CD14-positive monocyte (primary cell): ENCODE data around the gene COL25A1. TPM values are rescaled to one million over a fixed set of nuclear protein-coding genes. Genes with fewer than 3 reads are reported as not detected.

Experiments
- DNase-seq, 3 donors: peaks; one replicate each; pipeline ENCODE4 v3.0.0-alpha.2; 2011 to 2022
- H2AFZ ChIP-seq: 2 replicates; pipeline ENCODE4 v1.6.0; 2012; ENCODE audit warnings: mild to moderate bottlenecking, low read depth, low read length, inconsistent platforms; ENCODE audit not compliant: insufficient read depth, poor library complexity, severe bottlenecking
- H3K27ac ChIP-seq, 2 donors: 1 replicate in 1 of 2; 2 replicates in 1 of 2; pipeline ENCODE4 v1.5.1; 2012 to 2013; ENCODE audit warnings: low read length in 2 of 2, control low read depth in 1 of 2, inconsistent platforms in 1 of 2, low read depth in 1 of 2, mild to moderate bottlenecking in 1 of 2
- H3K27me3 ChIP-seq, 2 donors: one replicate each; pipeline versions ENCODE4 v1.6.0 to v1.6.1; 2011 to 2013; ENCODE audit warnings: low read length in 2 of 2; ENCODE audit not compliant: control insufficient read depth in 2 of 2, insufficient read depth in 2 of 2
- H3K36me3 ChIP-seq, 2 donors: replicated peaks in 1 of 2; 1 replicate in 1 of 2; 2 replicates in 1 of 2; pipeline versions ENCODE4 v1.5.1 to v1.6.1; 2012 to 2013; ENCODE audit warnings: low read length in 2 of 2, control low read depth in 1 of 2, inconsistent platforms in 1 of 2, mild to moderate bottlenecking in 1 of 2; ENCODE audit not compliant: insufficient read depth in 2 of 2, control insufficient read depth in 1 of 2
- H3K4me1 ChIP-seq, 2 donors: 1 replicate in 1 of 2; 2 replicates in 1 of 2; pipeline versions ENCODE4 v1.5.1 to v1.6.1; 2012 to 2013; ENCODE audit warnings: low read length in 2 of 2, control low read depth in 1 of 2, inconsistent platforms in 1 of 2, mild to moderate bottlenecking in 1 of 2, moderate library complexity in 1 of 2; ENCODE audit not compliant: insufficient read depth in 2 of 2, control insufficient read depth in 1 of 2
- H3K4me2 ChIP-seq: replicated peaks from 2 replicates; pipeline ENCODE3; 2012; ENCODE audit warnings: low read length, moderate library complexity, mild to moderate bottlenecking; ENCODE audit not compliant: poor library complexity, severe bottlenecking; ENCODE audit errors: extremely low read depth
- H3K4me3 ChIP-seq, 3 experiments: fragments of 200-600 bp in 1 of 3; sonication (generic) in 1 of 3; replicated peaks in 1 of 3; 1 replicate in 2 of 3; 2 replicates in 1 of 3; pipeline ENCODE4 v1.5.1; 2011 to 2013; ENCODE audit warnings: low read length in 3 of 3, mild to moderate bottlenecking in 3 of 3, control low read depth in 2 of 3, low read depth in 2 of 3, inconsistent platforms in 1 of 3, moderate library complexity in 1 of 3
- H3K79me2 ChIP-seq: 2 replicates; pipeline ENCODE4 v1.6.0; 2012; ENCODE audit warnings: mild to moderate bottlenecking, control low read depth, inconsistent platforms, low read length, moderate library complexity; ENCODE audit not compliant: insufficient read depth
- H3K9ac ChIP-seq: 2 replicates; pipeline ENCODE4 v1.6.0; 2017; ENCODE audit warnings: low read length, mild to moderate bottlenecking; ENCODE audit not compliant: insufficient read depth, poor library complexity, severe bottlenecking
- H3K9me3 ChIP-seq, 2 donors: replicated peaks in 1 of 2; 1 replicate in 1 of 2; 2 replicates in 1 of 2; pipeline versions ENCODE4 v1.5.1 to v1.6.1; 2012 to 2013; ENCODE audit warnings: low read length in 2 of 2, control low read depth in 1 of 2; ENCODE audit not compliant: control insufficient read depth in 1 of 2, insufficient read depth in 1 of 2
- H4K20me1 ChIP-seq: 2 replicates; pipeline ENCODE4 v1.6.0; 2012; ENCODE audit warnings: mild to moderate bottlenecking, low read length, control low read depth, moderate library complexity; ENCODE audit not compliant: insufficient read depth
- H3K27ac Mint-ChIP-seq, 7 donors: one replicate each; pipeline ENCODE4 v1.8.0; 2020; ENCODE audit warnings: mild to moderate bottlenecking in 7 of 7, mixed read lengths in 7 of 7, moderate library complexity in 6 of 7, inconsistent platforms in 2 of 7
- H3K27me3 Mint-ChIP-seq, 3 donors: one replicate each; pipeline ENCODE4 v1.8.0; 2021 to 2022; ENCODE audit warnings: low read depth in 3 of 3, mild to moderate bottlenecking in 3 of 3, mixed read lengths in 3 of 3, moderate library complexity in 3 of 3, inconsistent platforms in 1 of 3
- H3K36me3 Mint-ChIP-seq, 2 donors: one replicate each; pipeline ENCODE4 v1.8.0; 2020; ENCODE audit warnings: mixed read lengths in 2 of 2, inconsistent platforms in 1 of 2, mild to moderate bottlenecking in 1 of 2
- H3K4me1 Mint-ChIP-seq: one replicate; pipeline ENCODE4 v1.8.0; 2020; ENCODE audit warnings: mild to moderate bottlenecking, mixed read lengths
- H3K4me3 Mint-ChIP-seq, 2 donors: one replicate each; pipeline ENCODE4 v1.8.0; 2020; ENCODE audit warnings: mild to moderate bottlenecking in 2 of 2, mixed read lengths in 2 of 2, moderate library complexity in 1 of 2
- H3K9me3 Mint-ChIP-seq, 7 donors: one replicate each; pipeline ENCODE4 v1.8.0; 2020 to 2022; ENCODE audit warnings: mixed read lengths in 7 of 7, mild to moderate bottlenecking in 6 of 7, moderate library complexity in 6 of 7, inconsistent platforms in 2 of 7
- WGBS: methylation state at CpG from one replicate; pipeline ENCODE4 v1.1.5; 2013; ENCODE audit warnings: missing lambda C conversion rate; ENCODE audit not compliant: insufficient coverage; 5-methylcytosine and 5-hydroxymethylcytosine counted together
- intact Hi-C, 2 donors: fragments of 100-400 bp; cut with micrococcal nuclease; formaldehyde crosslinking; loops; one replicate each; pipeline versions ENCODE4 v1.15.0 to v1.15.1; 2023
- polyA plus RNA-seq, 3 donors: library from polyadenylated mRNA; depleted of rRNA in 1 of 3; unstranded in 2 of 3; stranded (reverse) in 1 of 3; fragments of 300-500 nt in 2 of 3; fragments of >200 nt in 1 of 3; fragmentation: Illumina TruSeq in 2 of 3; gene quantifications; 1 replicate in 2 of 3; 2 replicates in 1 of 3; pipeline ENCODE4 v1.2.3, GENCODE V29; 2012 to 2021
- TF ChIP-seq, protein P1 (sequence below): fragments of 200-600 bp; IDR thresholded peaks from one replicate; pipeline ENCODE4 v1.8.0; 2022; ENCODE audit warnings: antibody characterized with exemption, mild to moderate bottlenecking

COL25A1 gene
- polyA plus RNA-seq, 3 donors: not detected

DNA sequence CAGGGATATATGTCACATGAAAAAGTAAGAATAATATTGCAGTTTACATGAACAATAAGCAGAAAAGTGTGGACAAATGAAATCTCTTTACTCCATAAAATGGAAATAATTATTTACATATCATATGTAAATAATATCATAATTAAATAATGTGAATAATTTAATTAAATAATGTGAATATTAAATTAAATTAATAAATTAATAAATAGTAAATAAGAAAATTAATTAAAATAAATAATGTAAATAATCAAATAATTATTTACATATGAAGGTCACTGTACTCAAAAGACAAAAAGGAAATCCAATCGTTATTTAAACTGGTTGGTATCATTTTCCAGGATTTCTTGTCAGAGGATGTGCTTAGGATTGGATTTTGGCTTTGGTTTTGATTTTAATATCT lies 338.5 kb downstream of the COL25A1 start:
- no CpG with 5 or more reads among the region's 1 CpG for WGBS
- no peaks in the 10 kb centered on the region for H3K9me3 ChIP-seq
- no peak overlapping the region for H3K27ac ChIP-seq
- no peak for DNase-seq
- H2AFZ ChIP-seq: no peak overlapping the region
- no peak overlapping the region for H3K9ac ChIP-seq
- TF ChIP-seq, protein P1, sequence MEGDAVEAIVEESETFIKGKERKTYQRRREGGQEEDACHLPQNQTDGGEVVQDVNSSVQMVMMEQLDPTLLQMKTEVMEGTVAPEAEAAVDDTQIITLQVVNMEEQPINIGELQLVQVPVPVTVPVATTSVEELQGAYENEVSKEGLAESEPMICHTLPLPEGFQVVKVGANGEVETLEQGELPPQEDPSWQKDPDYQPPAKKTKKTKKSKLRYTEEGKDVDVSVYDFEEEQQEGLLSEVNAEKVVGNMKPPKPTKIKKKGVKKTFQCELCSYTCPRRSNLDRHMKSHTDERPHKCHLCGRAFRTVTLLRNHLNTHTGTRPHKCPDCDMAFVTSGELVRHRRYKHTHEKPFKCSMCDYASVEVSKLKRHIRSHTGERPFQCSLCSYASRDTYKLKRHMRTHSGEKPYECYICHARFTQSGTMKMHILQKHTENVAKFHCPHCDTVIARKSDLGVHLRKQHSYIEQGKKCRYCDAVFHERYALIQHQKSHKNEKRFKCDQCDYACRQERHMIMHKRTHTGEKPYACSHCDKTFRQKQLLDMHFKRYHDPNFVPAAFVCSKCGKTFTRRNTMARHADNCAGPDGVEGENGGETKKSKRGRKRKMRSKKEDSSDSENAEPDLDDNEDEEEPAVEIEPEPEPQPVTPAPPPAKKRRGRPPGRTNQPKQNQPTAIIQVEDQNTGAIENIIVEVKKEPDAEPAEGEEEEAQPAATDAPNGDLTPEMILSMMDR: no peak
- no peaks in the 10 kb centered on the region for H3K4me1 Mint-ChIP-seq
- H3K4me3 Mint-ChIP-seq: no peak overlapping the region
- no peak overlapping the region for H3K4me3 ChIP-seq
- no peaks in the 10 kb centered on the region for H3K27me3 Mint-ChIP-seq
- H4K20me1 ChIP-seq: no peaks in the 10 kb centered on the region
- intact Hi-C loops: no loop called here
- H3K79me2 ChIP-seq: no peaks in the 10 kb centered on the region
- H3K36me3 Mint-ChIP-seq: no peaks in the 10 kb centered on the region
- no peak overlapping the region for H3K27ac Mint-ChIP-seq
- peaks cover 0 to 2% (median 0%) of the 10 kb centered on the region in 7 donors for H3K9me3 Mint-ChIP-seq
- H3K36me3 ChIP-seq: no peaks in the 10 kb centered on the region
- no peaks in the 10 kb centered on the region for H3K4me1 ChIP-seq
- no peak overlapping the region for H3K4me2 ChIP-seq
- H3K27me3 ChIP-seq: no peaks in the 10 kb centered on the region

GRCh38 chr4:108959491-108959890 lies 343.0 kb downstream of the COL25A1 start:
- intact Hi-C loops: no loop called here
- H3K27ac Mint-ChIP-seq: no peak overlapping the region

More at GRCh38 chr4:108959491-108959890, 343.0 kb downstream of the COL25A1 start:
- DNase-seq: no peak
- H3K4me2 ChIP-seq: no peak overlapping the region
- Mint-ChIP-seq H3K9me3 (no peaks in the 10 kb centered on the region), H3K36me3 (no peaks in the 10 kb centered on the region), H3K27me3 (no peaks in the 10 kb centered on the region), H3K4me3 (no peak overlapping the region), H3K4me1 (peaks cover 1% of the 10 kb centered on the region)
- H3K4me1 ChIP-seq: no peaks in the 10 kb centered on the region
- H3K79me2 ChIP-seq: no peaks in the 10 kb centered on the region
- TF ChIP-seq, protein P1: no peak
- no peak overlapping the region for H3K9ac ChIP-seq
- no peaks in the 10 kb centered on the region for H3K27me3 ChIP-seq
- no peaks in the 10 kb centered on the region for H4K20me1 ChIP-seq
- H3K27ac ChIP-seq: no peak overlapping the region
- no peaks in the 10 kb centered on the region for H3K36me3 ChIP-seq
- H2AFZ ChIP-seq: no peak overlapping the region
- no peak overlapping the region for H3K4me3 ChIP-seq
- H3K9me3 ChIP-seq: no peaks in the 10 kb centered on the region
